Stomach (tissue), 9 donors: ENCODE data around the gene SMOC2. TPM values are rescaled to one million over a fixed set of nuclear protein-coding genes. Genes with fewer than 3 reads are reported as not detected.
A peak's percentile ranks its signal among the peaks of the same experiment; 100 is the strongest.
"Not testable (repeated sequence)": the region's sequence is repeated elsewhere in the genome, so short reads cannot be mapped to it uniquely, and the experiment has no call there.

Source experiments
- DNase-seq, 2 donors: peaks; one replicate each; pipeline versions ENCODE4 v3.0.0 to v3.0.0-alpha.2; 2013 to 2019
- H3K27ac ChIP-seq, 5 donors: fragments of 200-600 bp in 4 of 5; sonication (generic) in 4 of 5; one replicate each; pipeline ENCODE4 v1.5.1; 2013 to 2019; ENCODE audit warnings: mild to moderate bottlenecking in 1 of 5, moderate library complexity in 1 of 5
- H3K27me3 ChIP-seq, 3 donors: fragments of 200-600 bp; sonication (generic); one replicate each; pipeline ENCODE4 v1.5.1; 2017 to 2019; ENCODE audit warnings: mixed run types in 1 of 3
- H3K36me3 ChIP-seq, 4 donors: fragments of 200-600 bp; sonication (generic); 1 replicate in 3 of 4; 2 replicates in 1 of 4; pipeline ENCODE4 v1.5.1; 2016 to 2019
- H3K4me1 ChIP-seq, 4 donors: fragments of 200-600 bp; sonication (generic); one replicate each; pipeline ENCODE4 v1.5.1; 2016 to 2019
- H3K4me3 ChIP-seq, 4 donors: fragments of 200-600 bp; sonication (generic) in 3 of 4; one replicate each; pipeline ENCODE4 v1.5.1; 2016 to 2019; ENCODE audit warnings: mild to moderate bottlenecking in 1 of 4
- H3K9me3 ChIP-seq, 4 donors: fragments of 200-600 bp; sonication (generic); one replicate each; pipeline ENCODE4 v1.5.1; 2016 to 2019
- EP300 ChIP-seq: sonication (generic); formaldehyde crosslinking; IDR thresholded peaks from one replicate; pipeline ENCODE4 v1.6.1; 2017; ENCODE audit warnings: antibody characterized with exemption
- POLR2A ChIP-seq, 4 donors: fragments of 450-650 bp; IDR thresholded peaks; one replicate each; pipeline ENCODE4 v1.6.1; 2016; ENCODE audit warnings: antibody characterized with exemption in 4 of 4, control low read depth in 2 of 4, mild to moderate bottlenecking in 1 of 4, moderate library complexity in 1 of 4
- POLR2AphosphoS5 ChIP-seq, 3 donors: sonication (generic); formaldehyde crosslinking; IDR thresholded peaks; one replicate each; pipeline ENCODE4 v1.6.1; 2016; ENCODE audit warnings: antibody characterized with exemption in 3 of 3
- WGBS, 5 donors: extraction: QIAGEN DNeasy Blood & Tissue Kit in 3 of 5; methylation state at CpG; one replicate each; pipeline versions ENCODE4 v1.1.5 to v1.1.7; 2013 to 2018; 5-methylcytosine and 5-hydroxymethylcytosine counted together
- intact Hi-C: fragments of 100-400 bp; cut with DNase I; formaldehyde crosslinking; loops from one replicate; pipeline ENCODE4 v1.15.1; 2023; ENCODE audit warnings: low total_unique reads
- polyA plus RNA-seq, 3 donors: library from polyadenylated mRNA; stranded (reverse); fragments of 200-250 nt; gene quantifications; one replicate each; pipeline ENCODE4 v1.2.3, GENCODE V29; 2013
- total RNA-seq, 5 donors: library from RNA; depleted of rRNA; stranded (reverse); fragments of >200 nt; gene quantifications; one replicate each; pipeline versions ENCODE4 v1.1.0 to v1.2.3, GENCODE V29; 2014 to 2016
- TF ChIP-seq, protein P1 (sequence below), 7 experiments: fragments of 450-650 bp in 4 of 7; fragments of 200-600 bp in 3 of 7; sonication (generic) in 3 of 7; IDR thresholded peaks; one replicate each; pipeline ENCODE4 v1.5.1; 2016 to 2019; ENCODE audit warnings: antibody characterized with exemption in 7 of 7, control low read depth in 2 of 7, mild to moderate bottlenecking in 1 of 7
- donor health status: healthy with polysubstance abuse.
- donor health status: Bipolar disorder and iron deficiency.
- donor health status: healthy.

SMOC2 gene
- total and polyA plus RNA-seq, 8 donors: 7.9 to 520 (median 76.9) TPM

- TF ChIP-seq, protein P1, sequence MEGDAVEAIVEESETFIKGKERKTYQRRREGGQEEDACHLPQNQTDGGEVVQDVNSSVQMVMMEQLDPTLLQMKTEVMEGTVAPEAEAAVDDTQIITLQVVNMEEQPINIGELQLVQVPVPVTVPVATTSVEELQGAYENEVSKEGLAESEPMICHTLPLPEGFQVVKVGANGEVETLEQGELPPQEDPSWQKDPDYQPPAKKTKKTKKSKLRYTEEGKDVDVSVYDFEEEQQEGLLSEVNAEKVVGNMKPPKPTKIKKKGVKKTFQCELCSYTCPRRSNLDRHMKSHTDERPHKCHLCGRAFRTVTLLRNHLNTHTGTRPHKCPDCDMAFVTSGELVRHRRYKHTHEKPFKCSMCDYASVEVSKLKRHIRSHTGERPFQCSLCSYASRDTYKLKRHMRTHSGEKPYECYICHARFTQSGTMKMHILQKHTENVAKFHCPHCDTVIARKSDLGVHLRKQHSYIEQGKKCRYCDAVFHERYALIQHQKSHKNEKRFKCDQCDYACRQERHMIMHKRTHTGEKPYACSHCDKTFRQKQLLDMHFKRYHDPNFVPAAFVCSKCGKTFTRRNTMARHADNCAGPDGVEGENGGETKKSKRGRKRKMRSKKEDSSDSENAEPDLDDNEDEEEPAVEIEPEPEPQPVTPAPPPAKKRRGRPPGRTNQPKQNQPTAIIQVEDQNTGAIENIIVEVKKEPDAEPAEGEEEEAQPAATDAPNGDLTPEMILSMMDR (IDR thresholded peaks at IDR 0.05): no peak
- no peak for TF ChIP-seq POLR2A (IDR thresholded peaks at IDR 0.05)
- TF ChIP-seq POLR2AphosphoS5 (IDR thresholded peaks at IDR 0.05): no peak
- no peak for TF ChIP-seq EP300
- Histone ChIP-seq H3K27me3 (no peaks in the 10 kb centered on the region), H3K9me3 (no peaks in the 10 kb centered on the region), H3K4me3 (no peak overlapping the region), H3K4me1 (peaks cover 0 to 4% (median 0%) of the 10 kb centered on the region in 4 donors), H3K36me3 (no peaks in the 10 kb centered on the region), H3K27ac (no peak overlapping the region)
- 83 to 88% (median 84%) methylated on average over 5 to 7 of the region's 7 CpGs for WGBS, 5 donors
- DNase-seq: no peak
- intact Hi-C loops: no loop called here
Observed at GRCh38 chr6:168691774-168692173, 250.8 kb downstream of the SMOC2 start.

DNA sequence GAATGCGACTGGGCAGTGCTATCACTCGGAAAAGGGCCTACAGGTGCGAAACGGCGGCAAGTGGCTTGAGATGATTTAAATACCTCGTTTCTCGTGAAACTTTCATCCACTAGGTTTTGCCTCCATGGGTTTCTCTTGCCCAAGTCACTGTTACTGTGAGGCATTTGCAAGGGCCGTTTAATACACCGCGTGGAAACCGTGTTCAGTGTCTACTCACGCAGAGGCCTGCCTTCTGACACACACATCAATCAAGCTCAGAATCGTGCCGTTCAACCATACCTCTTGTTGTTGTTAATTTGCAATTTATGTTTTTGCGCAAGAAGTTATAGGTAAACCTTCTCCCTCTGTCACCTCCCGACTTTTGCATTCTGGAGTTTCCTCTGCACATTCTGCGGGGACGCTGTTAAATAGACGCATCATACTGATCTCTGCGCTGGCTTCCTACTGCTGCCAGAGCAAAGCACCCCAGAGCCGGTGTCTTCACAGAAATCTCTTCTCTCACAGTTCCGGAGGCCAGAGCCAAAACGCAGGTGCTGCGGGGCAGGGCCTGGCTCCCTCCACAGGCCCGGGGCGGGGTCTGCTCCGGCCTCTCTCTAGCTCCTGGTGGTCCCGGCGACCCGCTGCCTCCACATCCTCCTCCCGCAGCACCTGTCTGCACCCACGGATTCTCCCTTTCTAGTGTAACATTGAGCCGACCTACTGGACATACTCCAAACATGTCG lies 251.4 kb downstream of the SMOC2 start:
- DNase-seq: no peak
- no peak for TF ChIP-seq EP300
- H3K4me1 ChIP-seq: peaks cover 0 to 4% (median 0%) of the 10 kb centered on the region in 4 donors
- 86 to 89% (median 88%) methylated on average over 34 of the region's 34 CpGs for WGBS, 5 donors
- no peaks in the 10 kb centered on the region for H3K9me3 ChIP-seq
- H3K36me3 ChIP-seq: no peaks in the 10 kb centered on the region
- peak overlapping the region in 1 of 5 donors; percentile 41 for H3K27ac ChIP-seq
- H3K4me3 ChIP-seq: no peak overlapping the region
- intact Hi-C loops: no loop called here
- H3K27me3 ChIP-seq: no peaks in the 10 kb centered on the region

DNA sequence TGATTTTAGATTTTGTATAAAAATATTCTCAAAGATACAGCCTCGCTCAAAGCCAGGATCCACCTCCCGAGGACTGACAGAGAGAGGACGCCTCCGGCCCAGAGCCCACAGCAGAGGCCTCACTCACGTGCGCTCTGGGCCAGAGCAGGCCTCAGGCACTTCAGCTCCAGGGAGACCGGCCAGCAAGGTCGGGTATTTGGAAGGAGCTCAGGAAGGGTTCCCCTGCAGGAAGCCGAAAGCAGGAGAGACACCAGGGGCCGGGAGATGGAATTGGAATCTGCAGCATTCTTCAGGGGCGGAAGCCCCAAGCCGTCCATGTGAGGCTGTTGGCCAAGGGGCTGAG lies 251.9 kb downstream of the SMOC2 start:
- DNase-seq, H3K36me3 ChIP-seq, intact Hi-C loops, H3K4me3 ChIP-seq, H3K4me1 ChIP-seq, H3K9me3 ChIP-seq, H3K27me3 ChIP-seq: not testable (repeated sequence)
- 81 to 100% (median 91%) methylated on average over 2 to 4 of the region's 12 CpGs for whole genome bisulfite sequencing, 5 donors
- peak overlapping the region in 1 of 5 donors; percentile 41 for H3K27ac ChIP-seq

DNA sequence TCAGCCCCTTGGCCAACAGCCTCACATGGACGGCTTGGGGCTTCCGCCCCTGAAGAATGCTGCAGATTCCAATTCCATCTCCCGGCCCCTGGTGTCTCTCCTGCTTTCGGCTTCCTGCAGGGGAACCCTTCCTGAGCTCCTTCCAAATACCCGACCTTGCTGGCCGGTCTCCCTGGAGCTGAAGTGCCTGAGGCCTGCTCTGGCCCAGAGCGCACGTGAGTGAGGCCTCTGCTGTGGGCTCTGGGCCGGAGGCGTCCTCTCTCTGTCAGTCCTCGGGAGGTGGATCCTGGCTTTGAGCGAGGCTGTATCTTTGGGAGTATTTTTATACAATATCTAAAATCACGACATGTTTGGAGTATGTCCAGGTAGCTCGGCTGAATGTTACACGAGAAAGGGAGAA lies 253.8 kb downstream of the SMOC2 start:
- H3K27ac ChIP-seq, H3K27me3 ChIP-seq, intact Hi-C loops, DNase-seq, H3K36me3 ChIP-seq, H3K4me3 ChIP-seq, H3K9me3 ChIP-seq: not testable (repeated sequence)
- H3K4me1 ChIP-seq: peaks cover 0 to 15% (median 2%) of the 10 kb centered on the region in 4 donors
- WGBS, 5 donors: 36 to 87% (median 76%) methylated on average over 3 to 7 of the region's 15 CpGs

DNA sequence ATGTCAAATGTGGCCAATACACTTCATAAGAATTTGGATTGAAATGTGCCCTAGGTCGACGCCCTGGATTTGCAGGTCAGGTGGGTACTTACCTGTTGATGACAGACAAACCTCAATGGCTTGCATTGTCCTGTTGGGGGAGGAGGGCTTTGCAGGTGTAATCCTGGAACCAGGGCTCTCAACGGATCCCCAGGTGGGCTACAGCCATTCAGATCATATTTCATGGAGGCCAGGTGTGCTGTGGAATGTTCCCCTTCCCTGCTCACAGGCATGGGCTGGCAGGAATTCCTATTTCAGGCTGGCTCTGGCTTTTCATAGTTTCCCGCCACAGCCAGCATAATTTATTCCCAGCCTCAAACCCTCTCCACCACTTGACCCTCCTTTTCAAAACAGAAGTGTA lies 254.7 kb downstream of the SMOC2 start:
- no peaks in the 10 kb centered on the region for H3K9me3 ChIP-seq
- H3K36me3 ChIP-seq: no peaks in the 10 kb centered on the region
- intact Hi-C loops: no loop called here
- WGBS, 5 donors: 67 to 77% (median 72%) methylated on average over 4 of the region's 4 CpGs
- H3K27me3 ChIP-seq: no peaks in the 10 kb centered on the region
- no peak overlapping the region for H3K4me3 ChIP-seq
- no peak overlapping the region for H3K27ac ChIP-seq
- TF ChIP-seq POLR2A (IDR thresholded peaks at IDR 0.05): no peak
- peaks cover 0 to 23% (median 2%) of the 10 kb centered on the region in 4 donors for H3K4me1 ChIP-seq
- no peak for DNase-seq

GRCh38 chr6:168698923-168699322 lies 257.9 kb downstream of the SMOC2 start:
- Histone ChIP-seq H3K4me3 (no peak overlapping the region), H3K4me1 (peaks cover 0 to 32% (median 4%) of the 10 kb centered on the region in 4 donors), H3K27me3 (no peaks in the 10 kb centered on the region), H3K27ac (peak overlapping the region in 1 of 5 donors; percentile 57), H3K36me3 (no peaks in the 10 kb centered on the region), H3K9me3 (no peaks in the 10 kb centered on the region)
- intact Hi-C loops: no loop called here
- no peak for TF ChIP-seq POLR2AphosphoS5 (IDR thresholded peaks at IDR 0.05)
- no peak for TF ChIP-seq EP300
- TF ChIP-seq POLR2A (IDR thresholded peaks at IDR 0.05): no peak
- TF ChIP-seq, protein P1 (IDR thresholded peaks at IDR 0.05): no peak
- 72 to 82% (median 75%) methylated on average over 5 of the region's 5 CpGs for WGBS, 5 donors
- DNase-seq: no peak
